NCI-H2107 (cell line): Measurements from ENCODE around the gene PTX4.

Experiments used
- DNase-seq: peaks from one replicate; lab custom pipeline; 2025; lab: John Stamatoyannopoulos, UW

PTX4 gene

DNA sequence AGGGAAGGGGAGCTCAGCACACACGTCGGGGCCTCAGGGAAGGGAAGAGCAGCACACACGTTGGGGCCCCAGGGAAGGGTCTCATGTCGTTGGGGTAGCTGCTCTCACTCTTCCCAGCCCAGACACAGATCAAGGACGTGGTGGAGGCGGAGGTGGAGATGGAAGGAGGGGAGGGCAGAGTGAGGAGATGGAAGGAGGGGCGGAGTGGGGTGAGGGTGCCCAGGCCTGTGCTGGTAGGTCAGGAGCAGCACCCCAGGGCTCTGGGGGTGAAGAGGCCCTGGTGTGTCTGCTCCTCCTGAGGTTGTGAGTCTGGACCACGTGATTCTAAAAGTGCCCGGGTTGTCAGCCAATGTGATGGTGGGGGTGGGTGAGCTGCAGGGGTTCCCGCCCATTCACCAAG is 28.8 kb downstream of the PTX4 start:
- DNase-seq: no peak

DNA sequence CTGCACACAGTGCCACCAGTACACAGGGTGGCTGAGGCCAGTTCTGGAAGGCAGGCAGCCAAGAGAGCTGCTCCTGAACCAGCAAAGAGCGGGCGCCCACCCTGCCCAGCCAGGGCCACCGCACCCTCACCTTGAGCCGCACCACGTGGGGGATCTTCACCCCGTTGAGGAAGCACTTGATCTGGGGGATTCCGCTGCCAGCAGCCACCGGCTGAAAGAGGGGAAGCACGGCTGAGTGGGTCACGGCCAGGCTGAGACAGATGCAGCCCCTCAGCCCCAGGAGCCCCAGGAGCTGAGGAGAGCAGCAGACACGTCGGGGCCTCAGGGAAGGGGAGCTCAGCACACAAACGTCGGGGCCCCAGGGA is 29.8 kb downstream of the PTX4 start:
- no peak for DNase-seq

DNA sequence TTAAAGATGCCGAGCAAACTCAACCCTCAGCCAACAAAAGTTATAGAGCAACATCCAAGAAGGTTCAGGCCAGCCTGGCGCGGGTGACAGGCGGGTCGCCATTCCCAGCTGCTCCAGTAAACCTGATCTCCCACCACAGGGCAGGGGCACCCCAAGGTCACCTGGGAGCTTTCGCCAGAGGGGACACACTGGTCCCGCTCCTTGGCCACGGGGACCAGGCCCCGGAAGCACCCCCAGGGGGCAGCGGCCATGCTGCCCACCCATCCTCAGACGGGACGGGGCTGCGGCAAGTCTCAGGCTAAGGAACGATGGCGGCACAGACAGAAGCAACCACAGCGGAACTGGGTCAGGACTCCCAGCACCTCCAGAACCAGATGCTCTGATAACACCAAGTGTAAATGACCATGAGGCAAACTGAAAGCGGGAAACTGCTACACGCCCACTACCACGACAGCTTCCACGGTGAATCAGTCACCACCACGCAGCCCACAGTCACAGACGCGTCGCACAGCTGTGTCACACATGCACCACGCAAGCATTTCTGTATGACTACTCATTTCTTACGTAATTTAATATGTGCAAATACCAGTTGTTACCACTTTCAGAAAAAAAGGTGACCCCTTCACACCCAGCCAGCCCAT is 30.3 kb downstream of the PTX4 start:
- no peak for DNase-seq

DNA sequence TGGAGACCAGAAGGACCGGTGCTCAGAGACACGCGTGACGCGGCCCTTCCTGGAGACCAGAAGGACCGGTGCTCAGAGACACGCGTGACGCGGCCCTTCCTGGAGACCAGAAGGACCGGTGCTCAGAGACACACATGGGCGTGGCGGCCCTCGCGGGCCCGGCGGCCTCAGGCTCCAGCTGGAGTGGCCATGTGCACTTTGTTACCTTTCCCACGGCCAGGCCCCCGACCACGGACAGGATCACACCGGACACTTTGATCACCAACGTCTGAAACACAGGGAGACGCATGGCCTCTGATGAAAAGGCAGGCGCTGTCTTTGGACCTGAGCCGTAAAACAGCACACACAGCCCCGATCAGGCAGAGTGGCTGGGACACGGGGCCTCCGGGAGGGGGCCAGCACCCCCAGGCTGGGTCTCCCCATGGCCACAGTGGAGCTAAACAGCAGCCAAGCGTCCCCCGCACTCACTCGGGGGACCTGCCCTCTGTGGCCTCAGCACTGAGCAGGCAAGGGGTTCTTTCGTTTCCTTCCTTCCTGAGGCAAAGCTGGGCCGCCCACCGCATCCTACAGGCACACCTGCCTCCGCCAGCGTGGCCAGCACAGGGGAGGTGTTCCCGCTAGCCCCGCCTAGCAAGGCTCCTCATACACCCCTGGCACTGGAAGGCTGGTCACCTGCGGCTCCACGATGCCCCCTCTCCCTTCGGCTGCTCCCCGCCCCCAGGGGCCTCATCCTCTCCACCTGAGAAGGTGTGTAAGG is 31.1 kb downstream of the PTX4 start:
- DNase-seq: no peak

DNA sequence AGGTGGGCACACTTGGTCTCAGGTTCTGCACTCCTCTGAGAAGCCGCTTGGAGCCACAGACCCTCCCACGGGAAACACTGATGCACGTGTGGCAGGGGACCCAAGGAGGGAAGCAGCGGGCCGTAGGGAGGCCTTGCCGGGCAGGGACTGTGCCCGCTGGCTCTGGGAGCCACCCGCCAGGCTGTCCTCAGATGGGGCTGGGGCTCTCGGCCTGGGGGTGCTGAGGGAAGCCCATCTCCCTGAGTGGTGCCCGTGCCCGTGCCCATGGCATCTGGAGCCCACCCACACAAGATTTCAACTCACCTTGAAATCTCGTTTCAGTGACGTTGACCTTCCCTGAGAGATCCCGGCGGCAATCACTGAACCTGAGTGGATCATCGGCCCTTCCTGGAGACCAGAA is 31.8 kb downstream of the PTX4 start:
- DNase-seq: no peak

DNA sequence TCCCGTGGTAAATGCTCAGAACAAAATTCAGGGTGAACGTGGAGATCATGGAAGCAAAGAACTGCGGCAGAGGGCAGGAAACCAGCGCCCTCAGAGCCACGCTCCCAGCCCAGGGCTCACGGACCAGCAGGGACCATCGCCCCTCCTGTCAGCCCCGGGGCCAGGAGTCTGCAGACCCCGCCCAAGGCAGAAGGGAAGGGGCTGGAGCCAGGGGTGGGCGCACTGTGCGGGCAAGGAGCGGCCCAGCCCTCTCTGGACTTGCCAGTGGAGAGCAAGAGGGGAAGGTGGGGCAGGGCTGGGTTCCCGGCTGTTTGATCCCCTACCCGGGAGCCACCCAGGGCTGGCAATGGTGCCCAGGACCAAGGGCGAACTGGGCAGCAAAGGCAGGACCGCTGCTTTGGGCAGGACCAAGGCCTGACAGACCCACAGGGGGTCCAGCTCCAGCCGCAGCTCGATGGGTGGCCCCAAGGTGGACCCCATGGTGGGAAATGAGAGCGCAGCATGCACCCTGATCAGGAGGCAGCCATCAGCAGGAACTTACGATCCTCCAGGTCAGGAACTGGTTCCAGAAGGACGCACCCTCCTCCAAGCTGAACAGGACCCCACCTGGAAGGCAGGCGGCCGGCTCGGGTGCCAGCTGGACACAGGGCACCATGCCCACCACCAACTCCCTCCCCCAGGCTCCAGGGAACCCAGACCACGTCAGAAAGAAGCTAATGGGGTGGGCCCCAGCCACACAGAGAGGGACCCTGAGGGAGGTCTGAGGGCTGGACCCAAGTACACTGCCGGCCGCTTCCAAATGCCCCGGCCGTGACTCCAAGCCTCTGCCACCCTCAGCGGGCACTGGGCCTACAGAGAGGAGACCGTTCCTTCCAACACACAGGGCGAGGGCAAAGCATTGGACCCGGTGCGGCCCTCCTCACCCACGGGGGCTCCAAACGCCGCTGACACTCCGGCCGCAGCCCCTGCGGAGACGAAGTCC is 33.3 kb downstream of the PTX4 start:
- DNase-seq: no peak

DNA sequence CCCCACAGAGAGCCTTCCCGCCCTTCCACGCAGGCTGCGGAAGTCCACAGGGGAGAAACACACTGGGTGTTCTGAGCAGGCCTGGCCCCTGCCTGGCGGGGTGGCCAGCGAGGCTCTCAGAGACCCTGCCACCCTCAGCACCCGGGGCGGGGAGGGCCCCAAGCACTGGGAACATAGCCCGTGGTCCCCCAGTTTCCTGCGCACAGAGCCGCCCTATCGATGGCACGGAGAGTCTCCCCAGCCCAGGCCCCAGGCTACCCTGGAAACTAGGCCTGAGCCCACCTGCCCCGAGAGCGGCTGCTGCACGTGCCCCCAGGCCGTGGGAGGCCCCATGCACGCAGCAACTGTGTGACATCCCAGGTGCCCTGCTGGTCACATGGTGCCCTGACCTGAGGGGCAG is 34.2 kb downstream of the PTX4 start:
- no peak for DNase-seq

DNA sequence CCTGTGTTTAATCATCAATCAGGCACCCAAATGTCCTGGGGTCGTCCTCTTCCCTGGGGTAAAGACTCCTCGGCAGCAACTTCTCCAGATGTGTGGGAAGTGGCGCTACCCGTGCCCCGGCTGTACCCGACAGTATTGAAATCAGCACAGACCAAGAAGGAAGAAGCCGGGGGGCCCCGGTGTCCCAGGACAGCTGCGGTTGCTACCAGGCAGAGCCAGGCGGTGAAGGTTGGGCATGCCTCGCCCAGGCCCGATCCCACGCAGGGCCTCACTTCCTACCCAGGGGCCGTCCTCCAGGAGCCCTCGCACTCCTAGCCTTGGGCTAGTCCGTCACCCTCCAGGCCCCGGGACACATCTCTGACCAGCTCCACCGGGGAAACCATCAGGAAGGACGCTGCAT is 35.4 kb downstream of the PTX4 start:
- DNase-seq: no peak

DNA sequence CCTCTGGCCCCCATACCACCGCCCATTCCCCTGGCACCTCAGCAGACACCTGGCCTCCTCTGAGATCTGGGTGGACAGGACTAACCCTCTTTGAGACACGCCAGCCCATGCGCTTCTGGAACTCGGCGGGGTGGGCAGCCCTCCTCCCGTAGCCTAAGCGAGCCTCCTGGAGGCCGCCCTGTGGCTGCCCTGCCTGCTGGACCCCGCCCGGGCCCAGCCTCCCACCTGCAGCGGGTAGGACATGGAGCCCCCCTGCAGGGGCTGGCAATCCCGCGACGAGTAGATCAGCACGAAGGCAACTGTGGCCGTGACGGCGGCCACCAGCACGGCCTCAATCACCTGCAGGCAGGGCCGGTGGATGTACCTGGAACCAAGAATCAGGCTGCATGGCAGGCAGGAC is 36.2 kb downstream of the PTX4 start:
- no peak for DNase-seq

DNA sequence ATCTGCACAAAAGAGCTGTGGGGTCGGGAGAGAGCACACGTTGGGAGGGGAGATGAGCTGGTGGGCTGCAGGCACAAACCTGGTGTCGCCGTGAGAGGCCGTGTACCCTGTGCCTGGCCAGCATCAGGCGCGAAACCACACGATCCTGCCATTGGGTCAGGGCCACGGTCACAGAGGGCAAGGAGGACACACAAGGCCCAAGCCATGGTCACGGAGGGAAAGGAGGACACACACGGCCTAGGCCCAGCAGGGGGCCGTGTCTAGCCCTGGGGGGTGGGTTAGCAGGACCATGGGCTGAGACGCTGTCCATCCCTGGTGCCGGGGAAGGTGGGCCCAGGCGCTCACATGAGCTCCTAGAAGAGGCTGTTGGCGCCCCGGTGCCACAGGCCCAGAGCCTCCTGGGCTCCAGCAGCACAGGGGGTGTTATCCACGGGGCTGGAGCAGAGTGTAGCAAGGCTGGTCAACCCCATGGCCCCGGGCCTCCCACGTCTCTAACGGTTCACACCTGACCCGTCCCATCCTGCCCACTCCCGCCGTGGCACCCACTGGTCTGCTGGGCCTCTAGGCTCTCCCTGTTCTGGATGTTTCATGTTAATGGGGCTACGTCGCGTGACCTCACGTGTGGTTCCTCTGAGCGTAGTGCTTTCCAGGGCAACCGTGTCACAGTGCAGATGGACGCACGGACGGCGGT is 36.9 kb downstream of the PTX4 start:
- DNase-seq: no peak

DNA sequence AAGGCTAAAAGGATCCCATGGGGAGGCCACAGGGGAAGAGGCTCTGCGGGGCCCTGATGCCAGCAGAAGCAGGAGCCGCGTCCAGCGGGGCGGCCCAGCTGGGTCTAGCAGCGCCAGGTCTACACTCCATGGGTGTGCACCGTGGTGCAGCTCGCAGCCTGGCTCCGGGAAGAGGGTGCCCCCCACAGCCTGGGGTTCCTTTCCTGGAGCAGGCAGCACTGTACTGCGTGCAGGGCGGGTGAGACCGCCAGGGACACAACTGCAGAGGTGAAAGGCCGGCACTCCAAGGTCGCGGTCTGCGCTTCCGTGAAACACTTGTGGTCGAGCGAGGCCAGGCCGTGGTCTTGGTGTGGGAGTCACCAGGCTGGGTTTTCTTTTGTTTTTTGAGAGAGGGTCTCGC is 37.9 kb downstream of the PTX4 start:
- DNase-seq: no peak

DNA sequence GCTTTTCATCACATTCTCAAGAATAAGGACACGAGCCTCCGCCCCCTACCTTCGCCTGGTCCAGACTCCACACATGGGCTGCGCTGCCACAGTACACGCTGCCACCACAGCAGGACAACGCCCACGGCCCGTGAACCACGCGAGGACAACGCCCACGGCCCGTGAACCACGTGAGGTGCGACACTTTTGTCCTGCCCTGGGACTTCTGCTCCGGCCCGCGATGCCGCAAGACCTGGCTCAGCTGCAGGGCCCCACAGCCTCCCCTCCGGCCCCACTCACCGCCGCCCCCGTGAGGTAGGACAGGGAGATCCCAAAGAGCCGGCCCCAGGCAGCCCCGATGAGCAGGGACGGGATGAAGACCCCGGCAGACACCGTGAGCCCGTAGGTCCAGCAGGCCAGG is 38.5 kb downstream of the PTX4 start:
- no peak for DNase-seq

DNA sequence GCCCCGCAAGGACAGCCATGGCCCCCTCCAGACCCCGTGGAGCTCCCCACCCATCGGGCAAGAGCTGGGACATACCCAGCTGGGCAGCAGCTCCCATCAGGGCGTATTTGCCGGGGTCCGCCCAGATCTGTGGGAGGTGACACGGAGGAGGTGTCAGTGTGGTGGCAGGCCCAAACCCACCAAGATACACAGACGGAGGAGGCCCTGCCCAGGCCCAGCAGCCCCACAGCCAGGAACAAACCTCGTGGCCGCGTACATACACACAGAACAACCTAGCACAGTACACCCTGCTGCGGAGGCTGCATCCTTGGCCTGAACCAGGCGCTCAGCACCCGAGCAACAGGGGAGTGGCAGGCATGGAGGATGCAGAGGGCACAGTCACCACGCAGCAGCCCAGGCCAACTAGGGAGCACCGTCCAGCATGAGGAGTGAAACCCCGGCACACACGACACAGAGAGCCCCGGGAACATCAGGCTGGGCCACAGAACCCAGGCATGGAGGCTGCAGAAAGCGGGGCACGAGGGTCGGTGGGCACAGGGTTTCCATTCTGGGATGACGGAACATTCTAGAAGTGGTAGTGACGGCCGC is 39.4 kb downstream of the PTX4 start:
- DNase-seq: no peak

DNA sequence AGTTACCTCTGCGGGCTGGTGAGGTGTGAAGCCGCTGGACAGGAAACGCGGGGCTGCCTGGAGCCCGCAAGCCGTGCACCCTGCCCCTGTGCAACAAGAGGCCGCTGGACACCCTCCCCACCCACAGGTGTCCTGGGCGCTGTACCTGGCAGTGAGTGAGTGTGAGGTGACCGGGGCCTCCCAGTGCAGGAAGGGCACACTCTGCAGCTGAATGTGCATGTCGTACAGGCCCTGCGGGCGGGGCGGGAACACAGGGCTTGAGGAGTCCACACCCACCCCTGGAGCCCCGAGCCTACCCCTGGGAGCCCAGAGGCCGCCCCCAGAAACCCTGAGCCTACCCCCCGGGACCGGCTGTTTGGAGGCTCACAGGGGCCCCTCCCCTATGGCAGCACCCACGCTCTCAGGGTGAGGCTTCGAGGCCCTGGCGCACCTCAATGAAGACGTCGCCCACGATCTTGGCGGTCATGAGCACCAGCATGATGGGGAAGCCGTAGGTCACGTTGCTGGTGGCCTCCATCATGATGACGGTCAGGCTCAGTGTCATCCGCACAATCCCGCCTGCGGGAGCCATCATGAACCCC is 40.1 kb downstream of the PTX4 start:
- DNase-seq: no peak

DNA sequence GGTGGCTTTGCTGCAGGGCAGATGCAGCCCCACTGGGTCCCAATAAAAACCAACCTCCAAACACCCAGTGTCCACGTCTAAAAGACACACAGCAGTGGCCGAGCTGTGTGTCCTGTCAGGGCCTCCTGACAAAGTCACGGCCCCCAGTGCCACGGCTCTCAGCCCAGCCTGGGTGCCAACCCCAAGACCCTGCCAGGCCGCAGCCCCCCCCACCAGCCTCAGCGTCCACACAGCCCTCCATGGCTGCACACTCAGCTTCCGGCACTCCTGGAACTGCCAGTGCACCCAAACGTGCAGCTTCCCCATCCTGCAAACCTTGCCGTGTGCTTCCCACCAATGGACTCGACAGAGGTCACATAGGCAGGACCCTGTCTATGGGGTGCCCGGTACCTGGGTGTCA is 40.8 kb downstream of the PTX4 start:
- DNase-seq: no peak

DNA sequence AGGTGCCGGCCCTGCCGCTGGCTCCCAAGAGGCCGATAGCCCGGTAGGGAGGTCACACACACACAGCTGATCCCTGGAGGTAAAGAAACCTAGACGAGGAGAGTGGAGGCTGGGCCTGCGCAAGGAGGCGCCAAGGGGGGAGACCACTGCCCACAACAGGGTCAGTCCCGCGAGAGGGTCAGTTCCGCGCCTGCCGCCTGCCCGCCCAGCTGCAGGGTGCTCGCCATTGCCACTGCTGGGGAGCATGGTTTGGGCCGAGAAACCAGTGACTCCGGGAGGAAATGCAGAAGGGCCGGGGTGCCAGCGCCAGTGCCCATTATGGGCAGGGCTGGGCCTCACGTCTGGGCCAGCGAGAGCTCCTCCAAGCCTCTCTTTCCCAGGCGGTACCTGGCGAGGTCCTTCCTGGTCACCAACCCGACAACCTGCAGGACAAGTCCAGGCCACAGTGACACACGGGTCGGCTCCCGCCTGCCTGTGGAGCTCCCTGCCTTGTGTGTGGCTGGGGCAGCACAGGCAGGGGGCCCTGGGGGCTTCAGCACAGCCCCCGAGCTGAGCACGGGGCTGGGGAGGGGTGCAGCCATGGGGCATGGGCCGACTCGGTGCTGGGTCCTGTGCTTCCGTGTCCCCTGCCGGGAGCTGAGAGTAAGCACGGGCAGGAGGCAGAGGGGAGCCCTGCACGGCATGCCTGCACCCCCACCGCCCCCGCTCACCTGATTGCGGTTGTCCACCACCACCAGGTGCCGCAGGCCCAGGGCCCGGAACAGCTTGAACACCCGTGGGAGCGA is 42.3 kb downstream of the PTX4 start:
- no peak for DNase-seq

DNA sequence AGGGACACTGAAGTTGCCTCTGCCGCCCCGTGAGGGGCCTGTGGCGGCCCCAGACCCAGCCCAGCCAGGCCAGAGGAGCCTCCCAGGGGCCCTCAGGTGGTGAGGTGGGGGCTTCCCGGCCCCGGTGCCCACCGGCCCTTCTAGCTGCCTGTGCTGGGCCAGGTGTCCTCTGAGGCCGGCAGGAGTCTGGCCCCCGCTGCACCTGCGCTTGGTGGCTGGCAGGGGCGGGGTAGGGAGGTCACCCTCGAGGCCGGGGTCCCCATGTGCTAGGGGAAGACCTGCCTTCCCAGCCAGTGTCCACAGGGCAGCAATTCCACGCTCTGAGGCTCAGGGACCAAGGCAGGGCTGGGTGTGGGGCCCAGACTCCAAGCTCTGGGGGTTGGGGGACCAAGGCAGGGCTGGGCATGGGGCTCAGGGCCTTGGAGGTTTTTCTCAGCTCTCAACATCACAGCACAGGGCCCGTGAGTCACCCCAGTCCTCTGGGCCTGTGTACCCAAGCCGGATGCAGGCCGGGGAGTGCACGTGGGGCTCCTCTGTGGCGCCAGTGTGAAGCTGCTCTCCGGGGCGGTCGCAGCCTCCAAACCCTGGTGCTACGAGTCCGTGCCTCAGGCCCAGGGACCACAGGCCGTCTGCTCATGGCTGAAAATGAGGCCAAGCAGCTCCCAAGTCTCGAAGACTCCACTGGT is 43.1 kb downstream of the PTX4 start:
- DNase-seq: no peak

DNA sequence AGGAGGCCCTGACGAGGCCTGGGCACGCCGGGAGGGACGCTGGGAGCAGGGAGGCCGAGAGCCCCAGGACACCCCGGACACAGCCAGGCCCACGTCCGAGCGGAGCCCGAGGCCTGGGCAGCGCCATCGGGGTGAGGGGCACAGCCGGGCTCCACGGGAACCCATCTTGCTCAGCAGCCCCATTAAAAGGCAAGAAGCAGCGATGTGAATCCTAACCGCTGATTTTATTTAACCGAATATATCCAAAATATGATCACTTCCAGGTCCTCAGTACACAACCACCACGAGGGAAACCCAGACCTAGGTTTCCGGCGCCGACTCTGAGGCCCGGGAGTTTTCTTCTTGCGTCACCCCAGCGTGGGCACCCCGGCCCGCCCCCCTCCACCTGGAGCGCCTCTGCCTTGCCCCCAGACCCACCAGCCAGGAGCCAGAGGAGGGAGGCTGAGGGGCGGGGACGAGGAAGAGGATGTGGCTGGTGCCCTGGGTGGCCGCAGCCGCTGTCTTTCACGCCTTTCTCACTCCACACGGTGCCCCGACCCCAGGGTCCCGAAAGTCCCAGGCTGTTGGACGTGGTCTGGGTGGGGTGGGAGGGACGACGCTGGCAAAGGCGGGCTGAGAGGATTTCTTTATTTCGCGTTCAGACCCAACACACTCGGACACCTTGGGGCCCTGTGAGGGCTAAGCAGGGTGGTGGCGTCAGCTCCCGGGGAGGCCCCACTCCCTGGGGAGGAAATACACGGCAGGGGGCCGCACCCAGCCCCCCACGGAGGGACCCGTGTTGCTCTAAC is 43.8 kb downstream of the PTX4 start:
- DNase-seq: no peak

DNA sequence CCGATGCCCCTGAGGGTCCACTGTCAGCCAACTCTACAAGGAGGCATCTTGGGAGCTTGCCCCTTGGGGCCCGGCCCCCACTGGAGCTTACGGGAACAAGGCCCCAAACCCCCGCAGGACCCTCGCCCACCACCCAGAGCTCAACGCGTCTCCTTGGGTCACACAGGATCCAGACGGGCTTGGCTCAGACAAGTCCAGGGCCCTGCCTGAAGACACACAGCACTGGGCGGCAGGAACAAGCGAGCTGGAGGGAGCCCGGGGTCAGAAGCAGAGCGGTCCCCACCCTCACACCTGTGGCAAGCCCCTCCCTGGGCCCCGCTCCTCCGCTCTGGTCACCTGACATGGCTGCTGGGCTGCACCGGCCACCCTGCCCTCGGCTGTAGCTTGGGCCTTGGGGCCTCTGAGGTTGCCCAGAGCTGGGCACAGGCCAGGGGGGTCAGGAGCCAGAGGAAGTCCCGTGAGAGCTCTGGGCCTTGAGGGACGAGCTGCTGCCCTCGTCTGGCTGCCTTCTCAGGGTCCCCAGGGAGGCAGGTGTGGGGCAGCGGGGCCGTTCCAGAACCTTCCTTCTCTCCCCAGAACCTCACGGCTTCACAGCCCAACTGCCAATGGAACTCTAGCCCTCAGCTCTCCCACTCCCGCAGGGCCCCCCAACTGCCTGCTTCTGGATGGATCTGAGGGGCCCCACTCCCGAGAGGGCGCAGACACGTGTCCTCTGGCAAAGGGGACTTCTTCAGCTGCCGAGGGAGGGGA is 44.6 kb downstream of the PTX4 start, which contains the start of gene CCDC154:
TSS of gene CCDC154 (minus strand) at position 577 of the 750 bp plus-strand sequence. CDS start at position 343, 234 bp downstream.
- DNase-seq: no peak
